Nephron (organoid): Measurements from ENCODE around the gene IFT57.
A peak's percentile ranks its signal among the peaks of the same experiment; 100 is the strongest.

ENCODE experiments used
- H3K27ac Mint-ChIP-seq, 3 experiments: 2 replicates each; pipeline ENCODE4 v1.8.0; 2020; ENCODE audit warnings: mixed read lengths in 3 of 3, mild to moderate bottlenecking in 2 of 3, moderate library complexity in 1 of 3
- H3K27me3 Mint-ChIP-seq: 2 replicates; pipeline ENCODE4 v1.8.0; 2021; ENCODE audit warnings: low read depth, mild to moderate bottlenecking, moderate library complexity, mixed read lengths
- H3K36me3 Mint-ChIP-seq: 2 replicates; pipeline ENCODE4 v1.8.0; 2020; ENCODE audit warnings: low read depth, mixed read lengths
- H3K4me1 Mint-ChIP-seq: 2 replicates; pipeline ENCODE4 v1.8.0; 2020; ENCODE audit warnings: mixed read lengths
- H3K4me3 Mint-ChIP-seq, 3 experiments: 2 replicates each; pipeline ENCODE4 v1.8.0; 2020; ENCODE audit warnings: mild to moderate bottlenecking in 3 of 3, mixed read lengths in 3 of 3, moderate library complexity in 2 of 3
- H3K9me3 Mint-ChIP-seq: 2 replicates; pipeline ENCODE4 v1.8.0; 2020; ENCODE audit warnings: mixed read lengths
- TF ChIP-seq, protein P1 (sequence below), 3 experiments: fragments of 200-600 bp; sonication (generic); IDR thresholded peaks; one replicate each; pipeline ENCODE4 v1.5.0; 2021; ENCODE audit warnings: antibody characterized with exemption in 3 of 3; ENCODE audit not compliant: unreplicated experiment in 3 of 3

IFT57 gene

DNA sequence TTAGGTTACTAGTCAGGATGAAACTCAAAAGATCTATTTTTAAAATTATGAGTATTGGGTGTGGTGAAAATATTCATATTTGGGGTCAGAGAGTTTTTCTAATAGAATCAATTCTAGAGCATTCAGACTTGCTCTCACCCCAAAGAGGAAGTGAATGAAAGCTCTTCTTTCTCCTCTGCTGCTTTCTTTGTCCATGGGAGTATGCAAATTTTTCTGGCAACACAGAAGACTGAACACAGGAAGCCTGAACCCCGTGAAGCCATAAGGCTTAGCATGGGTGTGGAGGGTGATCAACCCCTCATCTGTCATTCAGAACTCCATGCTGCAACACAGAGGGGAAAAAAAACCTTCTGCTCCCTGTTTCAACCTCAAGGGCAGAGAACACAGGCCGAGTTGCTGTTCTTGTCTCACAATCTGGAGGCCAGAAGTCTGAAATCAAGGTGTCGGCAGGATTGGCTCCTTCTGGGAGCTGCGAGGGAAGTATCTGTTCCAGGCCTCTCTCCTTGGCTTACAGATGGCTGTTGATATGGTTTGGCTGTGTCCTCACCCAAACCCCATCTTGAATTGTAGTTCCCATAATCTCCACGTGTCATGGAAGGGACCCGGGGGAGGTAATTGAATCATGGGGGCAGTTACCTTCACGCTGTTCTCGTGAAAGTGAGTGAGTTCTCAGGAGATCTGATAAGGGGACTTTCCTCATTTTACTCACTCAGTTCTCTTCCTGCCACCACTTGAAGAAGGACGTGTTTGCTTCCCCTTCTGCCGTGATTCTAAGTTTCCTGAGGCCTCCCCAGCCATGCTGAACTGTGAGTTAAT, 97.7 kb downstream of the IFT57 start:
- H3K27ac Mint-ChIP-seq, result peak overlapping the region in 2 of 3 experiments; percentile 33 to 38
- no peaks in the 10 kb centered on the region for H3K4me1 Mint-ChIP-seq
- no peaks in the 10 kb centered on the region for H3K27me3 Mint-ChIP-seq
- H3K36me3 Mint-ChIP-seq, result no peaks in the 10 kb centered on the region
- no peak overlapping the region for H3K4me3 Mint-ChIP-seq
- H3K9me3 Mint-ChIP-seq, result no peaks in the 10 kb centered on the region
- TF ChIP-seq, protein P1, sequence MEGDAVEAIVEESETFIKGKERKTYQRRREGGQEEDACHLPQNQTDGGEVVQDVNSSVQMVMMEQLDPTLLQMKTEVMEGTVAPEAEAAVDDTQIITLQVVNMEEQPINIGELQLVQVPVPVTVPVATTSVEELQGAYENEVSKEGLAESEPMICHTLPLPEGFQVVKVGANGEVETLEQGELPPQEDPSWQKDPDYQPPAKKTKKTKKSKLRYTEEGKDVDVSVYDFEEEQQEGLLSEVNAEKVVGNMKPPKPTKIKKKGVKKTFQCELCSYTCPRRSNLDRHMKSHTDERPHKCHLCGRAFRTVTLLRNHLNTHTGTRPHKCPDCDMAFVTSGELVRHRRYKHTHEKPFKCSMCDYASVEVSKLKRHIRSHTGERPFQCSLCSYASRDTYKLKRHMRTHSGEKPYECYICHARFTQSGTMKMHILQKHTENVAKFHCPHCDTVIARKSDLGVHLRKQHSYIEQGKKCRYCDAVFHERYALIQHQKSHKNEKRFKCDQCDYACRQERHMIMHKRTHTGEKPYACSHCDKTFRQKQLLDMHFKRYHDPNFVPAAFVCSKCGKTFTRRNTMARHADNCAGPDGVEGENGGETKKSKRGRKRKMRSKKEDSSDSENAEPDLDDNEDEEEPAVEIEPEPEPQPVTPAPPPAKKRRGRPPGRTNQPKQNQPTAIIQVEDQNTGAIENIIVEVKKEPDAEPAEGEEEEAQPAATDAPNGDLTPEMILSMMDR (IDR thresholded peaks at IDR 0.05; ENCODE audit: unreplicated experiment in 3 of 3), result no peak

DNA sequence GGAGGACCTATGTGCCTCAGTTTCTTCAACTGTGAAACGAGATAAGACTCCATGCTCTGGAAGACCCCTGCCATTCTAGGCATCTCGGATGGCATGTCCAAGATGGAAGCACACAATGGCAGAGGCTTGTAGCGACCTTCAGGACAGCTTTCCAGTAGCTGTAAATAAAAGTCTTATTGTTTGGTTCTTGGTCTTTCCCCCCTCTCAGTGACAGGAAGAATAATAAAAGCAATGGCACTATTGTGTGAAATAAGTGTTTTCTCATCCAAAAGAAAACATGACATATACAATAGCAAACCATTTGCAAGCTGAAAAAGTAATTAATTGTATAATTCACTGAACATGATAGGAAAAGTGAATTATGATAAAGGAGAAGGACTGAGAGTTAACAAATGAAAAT, 98.9 kb downstream of the IFT57 start:
- Mint-ChIP-seq H3K36me3 (no peaks in the 10 kb centered on the region), H3K27me3 (peaks cover 4% of the 10 kb centered on the region), H3K27ac (no peak overlapping the region), H3K9me3 (no peaks in the 10 kb centered on the region), H3K4me3 (no peak overlapping the region), H3K4me1 (no peaks in the 10 kb centered on the region)
- TF ChIP-seq, protein P1 (IDR thresholded peaks at IDR 0.05; ENCODE audit: unreplicated experiment in 3 of 3), result no peak

DNA sequence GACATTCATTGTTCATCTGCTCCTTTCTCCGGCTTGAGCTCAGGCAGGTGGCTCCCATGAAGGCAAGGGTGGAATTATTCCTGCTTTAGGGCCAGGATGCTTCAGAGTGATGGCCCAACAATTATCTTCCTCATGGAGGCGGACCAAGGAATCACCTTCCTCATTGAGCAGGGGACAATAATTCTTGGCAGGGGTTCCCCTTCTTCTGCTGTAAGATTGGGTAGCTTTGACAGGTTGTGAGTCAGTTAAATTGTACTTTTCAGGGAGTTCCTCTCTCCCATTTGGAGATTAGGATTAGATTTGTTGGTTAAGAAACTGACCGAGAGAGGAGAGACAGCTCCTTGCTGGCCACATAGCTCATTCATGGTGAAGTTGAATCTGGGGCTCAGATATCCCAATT, 99.9 kb downstream of the IFT57 start:
- TF ChIP-seq, protein P1 (IDR thresholded peaks at IDR 0.05; ENCODE audit: unreplicated experiment in 3 of 3), result no peak
- H3K36me3 Mint-ChIP-seq, result no peaks in the 10 kb centered on the region
- H3K9me3 Mint-ChIP-seq, result no peaks in the 10 kb centered on the region
- no peaks in the 10 kb centered on the region for H3K4me1 Mint-ChIP-seq
- peaks cover 4% of the 10 kb centered on the region for H3K27me3 Mint-ChIP-seq
- H3K4me3 Mint-ChIP-seq, result no peak overlapping the region
- H3K27ac Mint-ChIP-seq, result no peak overlapping the region

DNA sequence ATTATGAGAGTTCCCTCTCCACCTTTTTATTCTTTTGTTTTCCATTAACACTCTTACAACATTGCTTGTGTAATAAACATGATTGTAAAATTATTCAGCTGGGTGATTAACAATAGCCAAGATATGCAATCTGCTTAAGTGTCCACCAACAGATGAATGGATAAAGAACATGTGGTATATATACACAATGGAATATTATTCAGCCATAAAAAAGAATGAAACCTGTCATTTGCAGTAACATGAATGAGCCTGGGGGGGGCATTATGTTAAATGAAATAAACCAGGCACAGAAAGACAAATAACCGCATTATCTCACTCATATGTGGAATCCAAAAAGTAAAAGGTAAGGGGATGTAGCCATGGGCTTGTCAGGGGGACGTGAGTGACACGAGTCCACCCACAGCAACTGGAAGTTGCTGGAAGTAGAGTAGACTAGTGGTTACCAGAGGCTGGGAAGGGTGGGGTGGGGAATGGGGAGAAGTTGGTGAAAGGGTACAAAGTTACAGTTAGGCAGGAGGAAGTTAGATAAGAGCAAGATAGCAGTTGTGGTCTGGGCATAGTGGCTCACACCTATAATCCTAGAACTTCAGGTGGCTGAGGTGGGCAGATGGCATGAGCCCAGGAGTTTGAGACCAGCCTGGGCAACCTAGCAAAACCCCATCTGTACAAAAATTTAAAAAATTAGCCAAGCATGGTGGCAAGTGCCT, 102.7 kb downstream of the IFT57 start:
- no peak overlapping the region for H3K27ac Mint-ChIP-seq
- no peaks in the 10 kb centered on the region for H3K4me1 Mint-ChIP-seq
- TF ChIP-seq, protein P1 (IDR thresholded peaks at IDR 0.05; ENCODE audit: unreplicated experiment in 3 of 3), result no peak
- H3K27me3 Mint-ChIP-seq, result peaks cover 4% of the 10 kb centered on the region
- H3K36me3 Mint-ChIP-seq, result no peaks in the 10 kb centered on the region
- no peak overlapping the region for H3K4me3 Mint-ChIP-seq
- H3K9me3 Mint-ChIP-seq, result no peaks in the 10 kb centered on the region

DNA sequence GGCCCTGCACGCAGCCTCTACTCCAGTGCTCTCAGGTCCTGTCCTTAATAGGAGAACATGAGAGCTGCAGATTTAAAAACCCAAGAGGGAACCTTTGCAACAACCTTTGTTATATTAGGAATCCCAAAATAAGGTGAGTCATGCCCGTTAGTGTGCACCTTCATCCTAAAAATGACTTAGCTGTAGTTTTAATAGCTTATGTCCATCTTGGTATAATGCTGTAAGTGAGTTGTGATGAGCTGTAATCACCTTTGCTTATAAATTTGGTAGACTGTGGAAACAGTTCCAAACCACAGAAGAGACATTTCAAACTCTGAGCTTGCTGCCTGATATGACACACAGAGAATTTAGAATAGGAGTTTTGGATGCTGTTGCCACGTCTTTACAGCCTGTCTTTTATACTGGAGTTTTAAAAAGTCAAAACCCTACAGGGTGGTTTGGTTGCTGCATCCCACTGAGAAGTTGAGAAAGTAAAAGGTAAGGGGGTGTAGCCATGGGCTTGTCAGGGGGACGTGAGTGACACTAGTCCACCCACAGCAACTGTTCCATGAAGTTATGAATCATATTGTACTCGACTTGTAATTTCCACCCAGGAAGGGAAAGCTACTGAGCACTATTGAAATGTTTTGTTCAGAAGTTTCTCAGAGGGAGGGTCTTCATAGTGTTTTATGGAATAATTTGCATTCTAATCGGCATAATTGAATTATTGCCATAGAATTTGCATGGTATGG, 104.0 kb downstream of the IFT57 start:
- Mint-ChIP-seq H3K36me3 (no peaks in the 10 kb centered on the region), H3K27me3 (peaks cover 4% of the 10 kb centered on the region), H3K4me1 (no peaks in the 10 kb centered on the region), H3K9me3 (no peaks in the 10 kb centered on the region), H3K4me3 (no peak overlapping the region), H3K27ac (no peak overlapping the region)
- TF ChIP-seq, protein P1 (IDR thresholded peaks at IDR 0.05; ENCODE audit: unreplicated experiment in 3 of 3), result no peak
